Upper lobe of left lung (tissue), 4 donors: ENCODE data around the gene STAB2.

Experiments used
- CTCF ChIP-seq, 6 experiments: fragments of 450-650 bp in 4 of 6; fragments of 200-600 bp in 2 of 6; sonication (generic) in 2 of 6; IDR thresholded peaks; one replicate each; pipeline ENCODE4 v1.5.1; 2016 to 2019; ENCODE audit warnings: antibody characterized with exemption in 6 of 6
- POLR2A ChIP-seq, 4 donors: fragments of 450-650 bp; IDR thresholded peaks; one replicate each; pipeline ENCODE4 v1.5.1; 2016 to 2017; ENCODE audit warnings: antibody characterized with exemption in 4 of 4, mild to moderate bottlenecking in 2 of 4
- POLR2AphosphoS5 ChIP-seq, 2 donors: sonication (generic); formaldehyde crosslinking; IDR thresholded peaks; one replicate each; pipeline ENCODE4 v1.5.1; 2017; ENCODE audit warnings: antibody characterized with exemption in 2 of 2

DNA sequence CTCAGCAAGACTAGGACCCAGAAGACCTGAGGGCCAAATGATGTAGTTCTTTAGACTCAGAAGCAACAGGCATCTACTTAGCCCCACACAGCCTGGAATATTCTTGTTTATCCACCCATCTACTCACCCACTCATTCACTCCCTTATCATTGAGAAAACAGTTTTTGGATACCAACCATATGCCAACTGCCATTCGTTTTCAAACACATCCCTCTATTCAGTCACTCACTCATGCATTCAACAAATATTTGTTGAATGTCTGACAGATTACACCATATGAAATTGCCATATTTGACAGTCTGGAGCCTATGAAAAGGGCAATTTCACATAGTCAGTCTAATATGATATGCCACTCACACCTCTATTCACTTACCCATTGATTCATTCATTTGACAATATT is 150.8 kb downstream of the STAB2 start:
- TF ChIP-seq CTCF (IDR thresholded peaks at IDR 0.05) (no peak), POLR2AphosphoS5 (IDR thresholded peaks at IDR 0.05) (no peak), POLR2A (IDR thresholded peaks at IDR 0.05) (no peak)
